Spinal cord (tissue), 10 donors: Measurements from ENCODE around the gene OR2T4. TPM values are rescaled to one million over a fixed set of nuclear protein-coding genes. Genes with fewer than 3 reads are reported as not detected.

Experiments used
- DNase-seq, 6 donors: peaks; one replicate each; pipeline versions ENCODE4 v3.0.0 to v3.0.0-alpha.2; 2013 to 2015; ENCODE audit warnings: low spot score in 6 of 6, low read depth in 4 of 6
- H3K27ac ChIP-seq: one replicate; pipeline ENCODE4 v1.5.1; 2013; ENCODE audit warnings: low read depth, low read length, control low read depth
- H3K27me3 ChIP-seq: one replicate; pipeline ENCODE4 v1.6.1; 2013; ENCODE audit warnings: low read length; ENCODE audit not compliant: control insufficient read depth, insufficient read depth
- H3K36me3 ChIP-seq: one replicate; pipeline ENCODE4 v1.6.1; 2013; ENCODE audit warnings: low read length; ENCODE audit not compliant: control insufficient read depth, insufficient read depth
- H3K4me1 ChIP-seq: one replicate; pipeline ENCODE4 v1.6.1; 2013; ENCODE audit warnings: low read length; ENCODE audit not compliant: control insufficient read depth, insufficient read depth
- H3K4me3 ChIP-seq: one replicate; pipeline ENCODE4 v1.5.1; 2013; ENCODE audit warnings: low read depth, low read length, control low read depth
- H3K9me3 ChIP-seq: one replicate; pipeline ENCODE4 v1.6.1; 2013; ENCODE audit warnings: low read length; ENCODE audit not compliant: control insufficient read depth, insufficient read depth
- WGBS: methylation state at CpG from one replicate; pipeline ENCODE4 v1.1.5; 2013; ENCODE audit warnings: missing lambda C conversion rate; ENCODE audit not compliant: insufficient coverage; 5-methylcytosine and 5-hydroxymethylcytosine counted together
- long read RNA-seq, 4 donors: transcript quantifications; one replicate each; lab custom pipeline, GENCODE V29; 2026
- polyA plus RNA-seq, 2 donors: library from polyadenylated mRNA; unstranded; fragments of 120-200 nt; gene quantifications; one replicate each; pipeline ENCODE4 v1.2.1, GENCODE V29; 2013; ENCODE audit not compliant: insufficient read length in 2 of 2
- total RNA-seq, 2 donors: library from RNA; depleted of rRNA in 1 of 2; stranded (reverse); fragments of 120-200 nt in 1 of 2; fragments of >200 nt in 1 of 2; gene quantifications; one replicate each; pipeline versions ENCODE4 v1.2.3 to v1.2.4, GENCODE V29; 2013 to 2014
- donor health status: healthy.

OR2T4 gene, protein sequence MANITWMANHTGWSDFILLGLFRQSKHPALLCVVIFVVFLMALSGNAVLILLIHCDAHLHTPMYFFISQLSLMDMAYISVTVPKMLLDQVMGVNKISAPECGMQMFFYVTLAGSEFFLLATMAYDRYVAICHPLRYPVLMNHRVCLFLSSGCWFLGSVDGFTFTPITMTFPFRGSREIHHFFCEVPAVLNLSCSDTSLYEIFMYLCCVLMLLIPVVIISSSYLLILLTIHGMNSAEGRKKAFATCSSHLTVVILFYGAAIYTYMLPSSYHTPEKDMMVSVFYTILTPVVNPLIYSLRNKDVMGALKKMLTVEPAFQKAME
- total RNA-seq, result not detected
- polyA plus RNA-seq, result not detected
- long read RNA-seq, donor 1, result 0 reads
- long read RNA-seq, donor 2, result 0 reads
- long read RNA-seq, donor 3, result 0 reads
- long read RNA-seq, donor 4, result 0 reads

DNA sequence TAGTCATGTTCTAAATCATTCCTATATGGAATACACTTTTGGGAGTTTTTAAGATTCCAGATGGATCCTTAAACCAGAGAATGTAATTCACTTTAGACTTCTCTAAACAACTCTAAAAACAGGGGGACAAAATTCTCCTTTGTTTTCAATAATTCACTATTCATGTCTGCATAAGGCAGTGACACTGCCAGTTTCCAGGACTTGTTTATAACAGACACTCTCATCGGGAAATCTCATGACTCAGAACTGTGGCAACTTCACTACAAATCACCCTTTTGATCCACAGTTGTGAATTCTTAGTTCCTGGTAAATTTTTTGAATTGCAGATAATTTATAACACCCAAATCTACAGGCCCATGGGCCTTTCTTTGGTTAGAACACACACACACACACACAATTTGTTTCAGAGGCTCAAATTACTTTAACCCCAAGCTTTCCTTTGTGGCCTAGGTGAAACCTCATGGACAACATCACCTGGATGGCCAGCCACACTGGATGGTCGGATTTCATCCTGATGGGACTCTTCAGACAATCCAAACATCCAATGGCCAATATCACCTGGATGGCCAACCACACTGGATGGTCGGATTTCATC lies at the start of gene OR2T4:
Gene OR2T4 (plus strand): TSS at position 545 of the 595 bp plus-strand sequence. CDS start 0 bp downstream, at position 545.
- Histone ChIP-seq H3K27me3 (no peaks in the 10 kb centered on the region), H3K27ac (no peak within 1 kb of the TSS)
- 59% methylated on average over 2 of the region's 3 CpGs for WGBS

DNA sequence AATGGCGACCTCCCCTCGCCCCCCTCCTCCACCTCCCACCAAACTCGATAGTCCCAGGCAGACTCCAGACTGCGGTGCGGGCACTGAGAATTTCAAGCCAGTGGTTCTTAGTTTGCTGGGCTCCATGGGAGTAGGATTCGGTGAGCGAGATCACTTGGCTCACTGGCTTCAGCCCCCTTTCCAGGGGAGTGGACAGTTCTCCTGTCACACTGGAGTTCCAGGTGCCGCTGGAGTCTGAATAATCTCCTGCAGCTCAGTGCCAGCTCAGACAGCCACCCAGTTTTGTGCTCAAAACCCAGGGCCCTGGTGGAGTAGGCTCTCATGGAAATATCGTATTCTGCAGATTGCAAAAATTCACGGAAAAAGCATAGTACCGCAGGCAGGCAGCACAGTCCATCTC lies 44.7 kb upstream of the OR2T4 start:
- Histone ChIP-seq H3K9me3 (peaks cover 6% of the 10 kb centered on the region), H3K27me3 (no peaks in the 10 kb centered on the region), H3K36me3 (no peaks in the 10 kb centered on the region), H3K4me3 (no peak overlapping the region), H3K4me1 (no peaks in the 10 kb centered on the region), H3K27ac (no peak overlapping the region)
- DNase-seq, result no peak
- WGBS, result 91% methylated on average over 5 of the region's 11 CpGs

More for the DNA sequence above, at the start of gene OR2T4:
- Histone ChIP-seq H3K36me3 (no peaks in the 10 kb centered on the region), H3K4me3 (no peak within 1 kb of the TSS), H3K4me1 (no peaks in the 10 kb centered on the region), H3K9me3 (no peaks in the 10 kb centered on the region)
- DNase-seq, result no peak

DNA sequence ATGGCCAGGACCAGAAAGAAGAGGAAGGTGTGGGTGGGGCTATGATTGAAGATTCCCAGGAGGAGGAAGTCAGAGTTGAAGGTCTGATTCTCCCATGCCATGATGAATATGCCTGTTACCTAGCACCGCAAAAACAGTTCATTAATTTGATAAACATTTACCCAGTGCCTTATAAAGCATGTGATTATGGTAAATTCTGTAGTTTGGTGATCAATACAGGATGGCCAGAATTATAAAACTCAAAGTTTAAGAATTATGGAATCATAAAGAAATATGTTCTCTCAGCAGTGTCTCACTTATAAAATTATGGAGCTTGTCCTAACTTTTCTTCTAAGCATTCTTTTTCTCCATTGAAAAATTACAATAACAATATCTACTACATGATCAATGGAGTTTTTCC lies 37.0 kb upstream of the OR2T4 start, which contains the start of gene OR2M7:
Gene OR2M7 (minus strand): TSS at position 101 of the 400 bp plus-strand sequence. CDS start 0 bp downstream, at position 101.
- Histone ChIP-seq H3K9me3 (no peaks in the 10 kb centered on the region), H3K4me1 (no peaks in the 10 kb centered on the region), H3K27ac (no peak within 1 kb of the TSS), H3K36me3 (no peaks in the 10 kb centered on the region), H3K4me3 (no peak within 1 kb of the TSS), H3K27me3 (no peaks in the 10 kb centered on the region)
- DNase-seq, result no peak
- WGBS, result no CpG with 5 or more reads among the region's 1 CpG

DNA sequence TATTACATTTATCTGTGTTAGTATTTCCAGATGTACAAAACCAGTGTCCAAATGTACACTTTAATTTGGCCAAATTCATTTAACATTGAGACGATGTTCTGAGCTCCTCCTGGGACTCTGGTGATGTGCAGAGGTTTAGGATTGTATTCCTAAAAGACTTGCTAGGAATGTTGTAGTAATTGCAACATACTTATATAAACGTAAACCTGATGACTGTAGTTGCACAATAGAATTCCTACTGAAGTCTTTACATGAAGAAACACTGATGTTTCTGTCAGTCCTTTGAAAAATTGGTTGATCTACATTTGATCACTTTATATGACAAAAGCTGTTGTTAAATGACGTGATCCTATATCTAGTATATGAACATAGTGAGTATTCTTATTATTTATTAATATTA lies 18.0 kb upstream of the OR2T4 start:
- Histone ChIP-seq H3K27ac (no peak overlapping the region), H3K9me3 (no peaks in the 10 kb centered on the region), H3K4me3 (no peak overlapping the region), H3K36me3 (no peaks in the 10 kb centered on the region), H3K27me3 (no peaks in the 10 kb centered on the region), H3K4me1 (no peaks in the 10 kb centered on the region)
- no peak for DNase-seq
- WGBS, result no CpG with 5 or more reads among the region's 3 CpGs

DNA sequence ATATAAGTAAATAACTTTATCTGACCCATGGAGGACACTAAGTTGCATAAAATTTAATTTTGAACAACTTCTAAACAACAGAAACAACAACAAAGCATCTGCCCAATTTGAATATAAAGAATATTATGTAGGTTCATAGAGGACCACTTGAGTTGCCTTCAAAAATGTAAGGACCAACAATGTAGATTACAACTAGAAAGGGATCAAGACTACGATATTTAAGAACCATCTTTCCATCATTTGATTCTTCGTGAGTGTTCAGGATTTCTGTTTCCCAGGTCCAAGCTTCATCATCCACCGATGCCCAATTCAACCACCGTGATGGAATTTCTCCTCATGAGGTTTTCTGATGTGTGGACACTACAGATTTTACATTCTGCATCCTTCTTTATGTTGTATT lies 13.0 kb upstream of the OR2T4 start, which contains the start of gene OR14C36:
Gene OR14C36 (plus strand): TSS at position 301 of the 400 bp plus-strand sequence. CDS start 0 bp downstream, at position 301.
- H3K4me3 ChIP-seq, result no peak within 1 kb of the TSS
- H3K36me3 ChIP-seq, result no peaks in the 10 kb centered on the region
- no peak for DNase-seq
- H3K4me1 ChIP-seq, result no peaks in the 10 kb centered on the region
- H3K9me3 ChIP-seq, result no peaks in the 10 kb centered on the region
- WGBS, result no CpG with 5 or more reads among the region's 4 CpGs
- no peaks in the 10 kb centered on the region for H3K27me3 ChIP-seq
- no peak within 1 kb of the TSS for H3K27ac ChIP-seq

DNA sequence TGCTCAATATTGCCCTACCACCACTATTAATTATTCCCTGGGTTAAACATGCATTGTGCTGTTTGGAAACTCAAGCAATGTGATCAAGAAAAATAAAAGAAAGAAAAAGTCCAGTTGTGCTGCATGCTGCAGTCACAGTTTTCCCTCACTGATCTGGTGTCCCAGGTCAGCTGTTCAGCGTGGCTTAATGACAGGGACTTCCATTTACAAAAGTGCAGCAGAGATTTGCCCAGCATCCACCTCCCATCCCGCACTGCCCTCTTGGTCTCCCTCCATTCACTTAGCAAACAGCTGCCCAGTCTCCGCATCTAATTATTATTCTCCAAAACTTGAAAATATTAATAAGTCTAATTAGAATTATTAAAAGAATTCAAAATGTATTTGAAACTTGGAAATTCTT lies 2.0 kb upstream of the OR2T4 start:
- H3K4me3 ChIP-seq, result no peak overlapping the region
- no peak for DNase-seq
- H3K27ac ChIP-seq, result no peak overlapping the region
- H3K9me3 ChIP-seq, result no peaks in the 10 kb centered on the region
- no peaks in the 10 kb centered on the region for H3K36me3 ChIP-seq
- no peaks in the 10 kb centered on the region for H3K27me3 ChIP-seq
- H3K4me1 ChIP-seq, result no peaks in the 10 kb centered on the region
- 33% methylated on average over 1 of the region's 3 CpGs for whole genome bisulfite sequencing

DNA sequence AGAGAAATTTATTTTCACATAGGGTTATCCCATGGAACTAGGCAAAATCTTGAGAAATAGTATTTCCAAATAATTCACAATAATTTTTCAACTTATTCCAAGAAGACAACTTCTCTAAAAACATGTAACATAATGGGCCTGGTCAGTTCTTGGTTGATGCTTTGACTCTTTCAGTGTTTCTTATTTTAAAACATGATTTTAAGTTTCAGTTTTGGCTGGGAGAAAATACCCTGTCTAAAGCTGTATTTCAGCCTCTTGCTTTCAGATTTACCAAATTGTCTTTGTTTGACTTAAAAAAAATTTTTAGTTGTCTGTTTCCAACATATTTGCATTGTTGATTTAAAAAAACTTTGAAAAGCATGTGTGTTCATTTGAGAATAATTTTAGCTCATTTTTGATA lies 5.1 kb downstream of the OR2T4 start:
- Histone ChIP-seq H3K4me1 (no peaks in the 10 kb centered on the region), H3K27me3 (no peaks in the 10 kb centered on the region), H3K36me3 (no peaks in the 10 kb centered on the region), H3K4me3 (no peak overlapping the region), H3K27ac (no peak overlapping the region), H3K9me3 (no peaks in the 10 kb centered on the region)
- no peak for DNase-seq

DNA sequence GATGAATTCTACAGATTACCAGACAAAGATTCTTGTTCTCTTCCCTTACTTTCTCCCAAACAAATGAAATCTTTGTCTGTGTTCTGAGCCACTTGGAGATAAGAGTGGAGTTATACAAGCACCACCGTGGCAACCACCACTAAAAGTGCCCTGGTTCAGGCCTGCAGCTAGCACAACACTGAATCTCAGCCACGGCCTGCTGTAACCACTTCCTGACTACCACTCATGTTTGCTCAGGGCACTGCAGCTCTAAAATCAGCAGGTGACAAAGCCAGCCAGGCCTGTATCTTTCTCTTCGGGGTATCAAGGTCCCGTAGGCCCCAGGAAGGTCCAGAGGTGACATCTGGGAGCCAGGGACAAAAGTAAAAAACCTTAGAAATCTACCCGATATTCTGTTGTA lies 10.9 kb downstream of the OR2T4 start:
- DNase-seq, result no peak
- no peak overlapping the region for H3K27ac ChIP-seq
- no peak overlapping the region for H3K4me3 ChIP-seq
- no peaks in the 10 kb centered on the region for H3K9me3 ChIP-seq
- no peaks in the 10 kb centered on the region for H3K27me3 ChIP-seq
- H3K4me1 ChIP-seq, result no peaks in the 10 kb centered on the region
- WGBS, result 88% methylated on average over 5 of the region's 5 CpGs
- no peaks in the 10 kb centered on the region for H3K36me3 ChIP-seq

DNA sequence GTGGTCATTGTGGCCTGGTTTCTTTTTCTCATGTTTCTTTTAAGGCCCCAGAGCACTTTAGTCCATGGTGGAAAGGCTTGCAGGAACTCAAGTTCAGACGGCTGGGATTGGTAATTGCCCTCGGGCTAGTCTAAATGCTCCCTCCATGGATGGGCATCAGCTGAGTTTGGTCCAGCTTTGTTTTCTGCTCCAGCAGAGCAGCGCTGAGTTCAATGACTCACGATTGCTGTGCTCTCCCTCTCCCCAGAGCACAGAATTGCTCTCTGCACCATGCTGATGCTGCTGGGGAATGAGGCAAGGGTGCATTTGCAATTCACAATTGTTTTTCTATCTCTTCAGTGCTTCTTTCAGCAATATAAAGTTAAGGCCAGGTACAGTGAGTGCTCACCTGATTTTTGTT lies 12.3 kb downstream of the OR2T4 start:
- Histone ChIP-seq H3K27me3 (no peaks in the 10 kb centered on the region), H3K27ac (no peak overlapping the region), H3K36me3 (no peaks in the 10 kb centered on the region), H3K9me3 (no peaks in the 10 kb centered on the region), H3K4me3 (no peak overlapping the region), H3K4me1 (no peaks in the 10 kb centered on the region)
- 75% methylated on average over 4 of the region's 4 CpGs for WGBS
- DNase-seq, result no peak

DNA sequence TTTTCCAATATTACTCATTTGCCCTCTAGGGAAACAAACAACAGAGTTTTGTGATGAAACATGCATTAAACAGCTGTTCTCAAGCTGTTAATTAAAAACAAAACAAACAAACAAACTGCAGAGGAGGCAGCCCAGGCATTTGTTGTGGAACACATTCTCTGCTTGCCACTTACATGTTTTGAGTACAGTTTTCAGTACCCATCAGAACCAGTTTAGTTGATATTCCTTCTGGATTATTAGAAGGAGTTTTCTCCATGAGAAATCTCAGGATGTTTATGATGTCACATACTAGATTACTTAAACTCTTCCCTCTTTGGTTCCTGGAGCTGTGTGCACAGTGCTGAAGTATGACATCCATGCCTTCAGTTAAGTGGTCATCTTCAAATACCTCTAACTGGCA lies 14.0 kb downstream of the OR2T4 start, which contains the start of gene OR2T6:
Gene OR2T6 (plus strand): TSS at position 301 of the 400 bp plus-strand sequence. CDS start 11,863 bp downstream, outside the sequence.
- Histone ChIP-seq H3K4me1 (no peaks in the 10 kb centered on the region), H3K27ac (no peak within 1 kb of the TSS), H3K27me3 (no peaks in the 10 kb centered on the region), H3K36me3 (no peaks in the 10 kb centered on the region), H3K9me3 (no peaks in the 10 kb centered on the region), H3K4me3 (no peak within 1 kb of the TSS)
- DNase-seq, result peak in 1 of 6 donors; percentile 4
